Osteocyte (in vitro differentiated cells): ENCODE results near the gene FSTL3. TPM values are rescaled to one million over a fixed set of nuclear protein-coding genes. Genes with fewer than 3 reads are reported as not detected.
"Not testable (repeated sequence)": the region's sequence is repeated elsewhere in the genome, so short reads cannot be mapped to it uniquely, and the experiment has no call there.

Experiments
- DNase-seq: peaks from one replicate; pipeline ENCODE4 v3.0.0; 2021; ENCODE audit warnings: mixed read lengths; ENCODE audit not compliant: unreplicated experiment; ENCODE audit errors: extremely low spot score
- H3K27ac Mint-ChIP-seq: one replicate; pipeline ENCODE4 v1.8.0; 2021; ENCODE audit warnings: mild to moderate bottlenecking, mixed read lengths; ENCODE audit not compliant: unreplicated experiment
- H3K27me3 Mint-ChIP-seq: one replicate; pipeline ENCODE4 v1.8.0; 2021; ENCODE audit warnings: mixed read lengths; ENCODE audit not compliant: unreplicated experiment
- H3K36me3 Mint-ChIP-seq: one replicate; pipeline ENCODE4 v1.8.0; 2021; ENCODE audit warnings: mixed read lengths; ENCODE audit not compliant: unreplicated experiment
- H3K4me1 Mint-ChIP-seq: one replicate; pipeline ENCODE4 v1.8.0; 2021; ENCODE audit warnings: mixed read lengths; ENCODE audit not compliant: unreplicated experiment
- H3K4me3 Mint-ChIP-seq: one replicate; pipeline ENCODE4 v1.8.0; 2021; ENCODE audit warnings: mild to moderate bottlenecking, moderate library complexity, mixed read lengths; ENCODE audit not compliant: unreplicated experiment
- H3K9me3 Mint-ChIP-seq: one replicate; pipeline ENCODE4 v1.8.0; 2021; ENCODE audit warnings: mixed read lengths; ENCODE audit not compliant: unreplicated experiment
- CTCF ChIP-seq: fragments of 200-600 bp; sonication (generic); IDR thresholded peaks from 2 replicates; pipeline ENCODE4 v1.5.0; 2021; ENCODE audit warnings: antibody characterized with exemption, mild to moderate bottlenecking, moderate library complexity
- total RNA-seq: library from RNA; stranded (reverse); gene quantifications from 2 replicates; pipeline ENCODE4 v1.2.1, GENCODE V29; 2021

Gene FSTL3
- total RNA-seq, 1 donor from 2014 or later = 109 TPM

GRCh38 chr19:688992-689391, 12.8 kb downstream of the FSTL3 start:
- H3K9me3 Mint-ChIP-seq = no peaks in the 10 kb centered on the region
- TF ChIP-seq CTCF = no peak
- DNase-seq = no peak
- no peak overlapping the region for H3K4me3 Mint-ChIP-seq
- H3K27ac Mint-ChIP-seq = no peak overlapping the region
- peaks cover 8% of the 10 kb centered on the region for H3K4me1 Mint-ChIP-seq
- no peaks in the 10 kb centered on the region for H3K36me3 Mint-ChIP-seq
- H3K27me3 Mint-ChIP-seq = no peaks in the 10 kb centered on the region

GRCh38 chr19:690203-690602, 14.0 kb downstream of the FSTL3 start:
- peaks cover 8% of the 10 kb centered on the region for H3K4me1 Mint-ChIP-seq
- no peak for TF ChIP-seq CTCF
- H3K36me3 Mint-ChIP-seq = no peaks in the 10 kb centered on the region
- DNase-seq = no peak
- no peak overlapping the region for H3K27ac Mint-ChIP-seq
- no peaks in the 10 kb centered on the region for H3K9me3 Mint-ChIP-seq
- H3K27me3 Mint-ChIP-seq = no peaks in the 10 kb centered on the region
- no peak overlapping the region for H3K4me3 Mint-ChIP-seq

GRCh38 chr19:694481-695351, 18.5 kb downstream of the FSTL3 start:
- DNase-seq = no peak
- no peaks in the 10 kb centered on the region for H3K4me1 Mint-ChIP-seq
- no peak for TF ChIP-seq CTCF
- no peaks in the 10 kb centered on the region for H3K9me3 Mint-ChIP-seq
- no peaks in the 10 kb centered on the region for H3K27me3 Mint-ChIP-seq
- H3K4me3 Mint-ChIP-seq = no peak overlapping the region
- no peaks in the 10 kb centered on the region for H3K36me3 Mint-ChIP-seq
- H3K27ac Mint-ChIP-seq = no peak overlapping the region

GRCh38 chr19:695352-695949, 19.3 kb downstream of the FSTL3 start, which contains the start of gene PRSS57:
Gene PRSS57 (minus strand): TSS chr19:695452. CDS start chr19:695430, 22 bp downstream.
- H3K4me3 Mint-ChIP-seq = no peak within 1 kb of the TSS
- no peaks in the 10 kb centered on the region for H3K4me1 Mint-ChIP-seq
- no peak for TF ChIP-seq CTCF
- DNase-seq = no peak
- no peaks in the 10 kb centered on the region for H3K27me3 Mint-ChIP-seq
- no peaks in the 10 kb centered on the region for H3K9me3 Mint-ChIP-seq
- no peaks in the 10 kb centered on the region for H3K36me3 Mint-ChIP-seq
- no peak within 1 kb of the TSS for H3K27ac Mint-ChIP-seq

- not testable (repeated sequence) for H3K36me3 Mint-ChIP-seq, H3K27ac Mint-ChIP-seq, H3K4me1 Mint-ChIP-seq, H3K9me3 Mint-ChIP-seq, H3K27me3 Mint-ChIP-seq, DNase-seq, H3K4me3 Mint-ChIP-seq
Observed at GRCh38 chr19:698529-698928, 22.3 kb downstream of the FSTL3 start.

GRCh38 chr19:699885-700284, 23.7 kb downstream of the FSTL3 start:
- not testable (repeated sequence) for H3K9me3 Mint-ChIP-seq, H3K4me3 Mint-ChIP-seq, DNase-seq, H3K36me3 Mint-ChIP-seq, H3K27me3 Mint-ChIP-seq, H3K4me1 Mint-ChIP-seq, H3K27ac Mint-ChIP-seq

- H3K27me3 Mint-ChIP-seq, H3K4me1 Mint-ChIP-seq, H3K36me3 Mint-ChIP-seq, H3K4me3 Mint-ChIP-seq, DNase-seq, H3K27ac Mint-ChIP-seq, H3K9me3 Mint-ChIP-seq: not testable (repeated sequence)
Observed at GRCh38 chr19:702847-703246, 26.7 kb downstream of the FSTL3 start.
